H1 (cell line): ENCODE measurements around the gene ZNF606. TPM values are rescaled to one million over a fixed set of nuclear protein-coding genes. Genes with fewer than 3 reads are reported as not detected.

Source experiments
- CTCF ChIA-PET: fragments of 300-600 bp; sonication (Branson Sonifier 250); formaldehyde crosslinking; loops from one replicate; lab custom pipeline; 2021; ENCODE audit not compliant: partially characterized antibody; lab: Charles Lee
- POLR2A ChIA-PET: fragments of 300-600 bp; sonication (Branson Sonifier 250); formaldehyde crosslinking; loops from one replicate; lab custom pipeline; 2021; ENCODE audit warnings: inconsistent platforms; ENCODE audit not compliant: partially characterized antibody; lab: Charles Lee
- DNase-seq, 2 experiments: peaks; one replicate each; pipeline versions ENCODE4 v3.0.0 to v3.0.0-alpha.2; 2010 to 2022; ENCODE audit warnings: low spot score in 2 of 2, low read depth in 1 of 2, mixed read lengths in 1 of 2
- FAIRE-seq: peaks from 2 replicates; lab custom pipeline; 2011; peaks lifted over from hg19 to GRCh38; lab: Jason Lieb, UNC
- H2AFZ ChIP-seq: 2 replicates; pipeline ENCODE4 v1.8.1; 2012; ENCODE audit warnings: low read length, inconsistent platforms
- H2AK5ac ChIP-seq: 2 replicates; pipeline ENCODE4 v1.6.1; 2013; ENCODE audit warnings: low read depth, low read length
- H2BK120ac ChIP-seq: replicated peaks from 2 replicates; pipeline ENCODE3; 2013; ENCODE audit warnings: low read depth, low read length, inconsistent platforms
- H2BK12ac ChIP-seq: 2 replicates; pipeline ENCODE4 v1.6.1; 2013; ENCODE audit warnings: low read depth, low read length
- H2BK15ac ChIP-seq: 2 replicates; pipeline ENCODE4 v1.6.1; 2013; ENCODE audit warnings: low read length
- H2BK20ac ChIP-seq: 2 replicates; pipeline ENCODE4 v1.6.1; 2013; ENCODE audit warnings: low read length
- H2BK5ac ChIP-seq: 2 replicates; pipeline ENCODE4 v1.6.1; 2013; ENCODE audit warnings: low read depth, low read length
- H3K14ac ChIP-seq: 2 replicates; pipeline ENCODE4 v1.6.1; 2013; ENCODE audit warnings: inconsistent platforms; ENCODE audit not compliant: insufficient read length
- H3K18ac ChIP-seq: 2 replicates; pipeline ENCODE4 v1.6.1; 2013; ENCODE audit warnings: low read length; ENCODE audit errors: extremely low read depth
- H3K23ac ChIP-seq: 2 replicates; pipeline ENCODE4 v1.6.1; 2013; ENCODE audit warnings: inconsistent platforms; ENCODE audit not compliant: insufficient read length
- H3K23me2 ChIP-seq: 2 replicates; pipeline ENCODE4 v1.6.1; 2013; ENCODE audit warnings: low read depth, low read length
- H3K27ac ChIP-seq: 2 replicates; pipeline ENCODE4 v1.6.1; 2011; ENCODE audit warnings: low read depth, low read length, inconsistent platforms
- H3K27me3 ChIP-seq, 4 experiments: replicated peaks in 1 of 4; 1 replicate in 1 of 4; 2 replicates in 3 of 4; pipeline versions ENCODE4 v1.6.1 to v1.8.1; 2011 to 2013; ENCODE audit warnings: low read length in 3 of 4, mild to moderate bottlenecking in 3 of 4, inconsistent platforms in 2 of 4, mixed read lengths in 2 of 4, moderate library complexity in 1 of 4; ENCODE audit not compliant: control insufficient read depth in 3 of 4, insufficient read depth in 3 of 4; ENCODE audit errors: extremely low read depth in 1 of 4
- H3K36me3 ChIP-seq, 4 experiments: 2 replicates each; pipeline versions ENCODE4 v1.6.1 to v1.8.1; 2011 to 2013; ENCODE audit warnings: mild to moderate bottlenecking in 4 of 4, low read length in 3 of 4, moderate library complexity in 2 of 4, control low read depth in 1 of 4, inconsistent platforms in 1 of 4; ENCODE audit not compliant: insufficient read depth in 4 of 4, control insufficient read depth in 2 of 4
- H3K4ac ChIP-seq: replicated peaks from 2 replicates; pipeline ENCODE3; 2013; ENCODE audit warnings: low read length, low read depth, mixed read lengths, inconsistent platforms; ENCODE audit not compliant: insufficient read length
- H3K4me1 ChIP-seq, 4 experiments: replicated peaks in 1 of 4; 1 replicate in 1 of 4; 2 replicates in 3 of 4; pipeline versions ENCODE4 v1.6.1 to v1.8.1; 2011 to 2013; ENCODE audit warnings: low read length in 3 of 4, inconsistent platforms in 2 of 4, mixed read lengths in 1 of 4; ENCODE audit not compliant: insufficient read depth in 4 of 4, control insufficient read depth in 3 of 4
- H3K4me2 ChIP-seq, 2 experiments: 2 replicates each; pipeline versions ENCODE4 v1.6.1 to v1.8.1; 2011 to 2013; ENCODE audit warnings: low read depth in 2 of 2, low read length in 2 of 2, control low read depth in 1 of 2, inconsistent platforms in 1 of 2, mild to moderate bottlenecking in 1 of 2; ENCODE audit not compliant: insufficient read depth in 1 of 2
- H3K4me3 ChIP-seq, 4 experiments: fragments of 200-600, 300-600 bp in 1 of 4; sonication (generic), shearing (Covaris generic), sonication (Bioruptor Twin) in 1 of 4; 2 replicates each; pipeline versions ENCODE4 v1.5.1 to v1.8.1; 2011 to 2016; ENCODE audit warnings: low read length in 4 of 4, low read depth in 3 of 4, control low read depth in 2 of 4, inconsistent platforms in 2 of 4, mild to moderate bottlenecking in 2 of 4, mixed read lengths in 1 of 4, moderate library complexity in 1 of 4; ENCODE audit not compliant: insufficient read depth in 2 of 4; ENCODE audit errors: extremely low read depth in 1 of 4
- H3K56ac ChIP-seq: replicated peaks from 2 replicates; pipeline ENCODE3; 2013; ENCODE audit warnings: low read depth, mild to moderate bottlenecking, mixed read lengths, low read length, inconsistent platforms; ENCODE audit not compliant: insufficient read length
- H3K79me1 ChIP-seq: 2 replicates; pipeline ENCODE4 v1.6.1; 2013; ENCODE audit warnings: low read depth, low read length, control low read depth
- H3K79me2 ChIP-seq, 2 experiments: 2 replicates each; pipeline versions ENCODE4 v1.6.1 to v1.8.1; 2012 to 2013; ENCODE audit warnings: low read length in 2 of 2, mild to moderate bottlenecking in 2 of 2, inconsistent platforms in 1 of 2; ENCODE audit not compliant: insufficient read depth in 2 of 2, control insufficient read depth in 1 of 2
- H3K9ac ChIP-seq, 4 experiments: replicated peaks in 1 of 4; 1 replicate in 1 of 4; 2 replicates in 3 of 4; pipeline versions ENCODE4 v1.6.1 to v1.8.1; 2011 to 2013; ENCODE audit warnings: low read depth in 3 of 4, low read length in 3 of 4, control low read depth in 2 of 4, mild to moderate bottlenecking in 2 of 4, moderate library complexity in 2 of 4, inconsistent platforms in 1 of 4; ENCODE audit errors: extremely low read depth in 1 of 4
- H3K9me3 ChIP-seq, 2 experiments: 2 replicates each; pipeline versions ENCODE4 v1.6.1 to v1.8.1; 2012 to 2013; ENCODE audit warnings: mild to moderate bottlenecking in 2 of 2, moderate library complexity in 2 of 2, control low read depth in 1 of 2, inconsistent platforms in 1 of 2, low read depth in 1 of 2, low read length in 1 of 2, mixed read lengths in 1 of 2; ENCODE audit not compliant: insufficient read depth in 2 of 2
- H4K20me1 ChIP-seq, 2 experiments: replicated peaks in 1 of 2; 2 replicates each; pipeline versions ENCODE3 to v1.8.1; 2011 to 2013; ENCODE audit warnings: inconsistent platforms in 2 of 2, low read length in 2 of 2, mild to moderate bottlenecking in 1 of 2; ENCODE audit not compliant: insufficient read depth in 2 of 2, control insufficient read depth in 1 of 2
- H4K5ac ChIP-seq: 2 replicates; pipeline ENCODE4 v1.6.1; 2013; ENCODE audit warnings: low read length, low read depth, mixed read lengths, inconsistent platforms; ENCODE audit not compliant: insufficient read length
- H4K8ac ChIP-seq: 2 replicates; pipeline ENCODE4 v1.8.0; 2013; ENCODE audit warnings: mild to moderate bottlenecking, moderate library complexity, low read length, inconsistent platforms; ENCODE audit not compliant: insufficient read depth; ENCODE audit errors: extremely low read depth
- H4K91ac ChIP-seq: replicated peaks from 2 replicates; pipeline ENCODE3; 2013; ENCODE audit warnings: low read length, mixed read lengths, inconsistent platforms; ENCODE audit not compliant: insufficient read length
- CBX8 ChIP-seq: fragments of 300-800, 300-1000 bp; sonication (generic); IDR thresholded peaks from 2 replicates; pipeline ENCODE4 v1.7.1; 2016; ENCODE audit warnings: low read depth, low read length, borderline replicate concordance
- CHD2 ChIP-seq: IDR thresholded peaks from 2 replicates; pipeline ENCODE4 v1.6.1; 2012; ENCODE audit warnings: low read length, improper control_type of control experiment
- NRF1 ChIP-seq: IDR thresholded peaks from 2 replicates; pipeline ENCODE4 v1.6.1; 2011; ENCODE audit warnings: mild to moderate bottlenecking, low read depth, low read length, improper control_type of control experiment
- SIN3A ChIP-seq, 2 experiments: IDR thresholded peaks in 1 of 2; conservative IDR thresholded peaks in 1 of 2; 2 replicates each; pipeline ENCODE4 v1.6.1; 2011 to 2012; ENCODE audit warnings: low read length in 2 of 2, improper control_type of control experiment in 1 of 2, low read depth in 1 of 2, mild to moderate bottlenecking in 1 of 2
- SRF ChIP-seq: IDR thresholded peaks from 2 replicates; pipeline ENCODE4 v1.6.1; 2011; ENCODE audit warnings: mild to moderate bottlenecking, low read depth, low read length, moderate library complexity
- WGBS, 2 experiments: shearing (Covaris generic) in 1 of 2; methylation state at CpG; one replicate each; pipeline versions ENCODE4 v1.1.6 to v1.1.7; 2013 to 2015; ENCODE audit warnings: low lambda C conversion rate in 2 of 2, mixed read lengths in 2 of 2, inconsistent platforms in 1 of 2, low coverage in 1 of 2, missing lambda C conversion rate in 1 of 2; ENCODE audit not compliant: insufficient replicate concordance in 2 of 2, insufficient coverage in 1 of 2, insufficient read length in 1 of 2; ENCODE audit errors: extremely low coverage in 1 of 2, missing lambda C conversion rate in 1 of 2; 5-methylcytosine and 5-hydroxymethylcytosine counted together
- polyA plus RNA-seq, 7 experiments: library from polyadenylated mRNA; depleted of rRNA in 3 of 7; stranded (reverse) in 5 of 7; unstranded in 2 of 7; fragments of >200 nt in 5 of 7; fragments of 200-250 nt in 2 of 7; gene quantifications; 1 replicate in 5 of 7; 2 replicates in 1 of 7; 4 replicates in 1 of 7; pipeline versions ENCODE4 v1.2.1 to v1.2.3, GENCODE V29; 2011 to 2013; ENCODE audit warnings: missing spikeins in 2 of 7, mixed read lengths in 2 of 7
- total RNA-seq: library from RNA; stranded (reverse); fragmentation: NEBNext Ultra II Directional; extraction: Animal tissue kit (Norgen Biotek cat#: 25700); gene quantifications from 2 replicates; pipeline ENCODE4 v1.2.1, GENCODE V29; 2021

The ZNF606 gene
- total and polyA plus RNA-seq, 2 of the 8 experiments (the other 6 are each of a cell fraction or from before 2014, with no cell fraction given), result 5.2 to 19.3 TPM

DNA sequence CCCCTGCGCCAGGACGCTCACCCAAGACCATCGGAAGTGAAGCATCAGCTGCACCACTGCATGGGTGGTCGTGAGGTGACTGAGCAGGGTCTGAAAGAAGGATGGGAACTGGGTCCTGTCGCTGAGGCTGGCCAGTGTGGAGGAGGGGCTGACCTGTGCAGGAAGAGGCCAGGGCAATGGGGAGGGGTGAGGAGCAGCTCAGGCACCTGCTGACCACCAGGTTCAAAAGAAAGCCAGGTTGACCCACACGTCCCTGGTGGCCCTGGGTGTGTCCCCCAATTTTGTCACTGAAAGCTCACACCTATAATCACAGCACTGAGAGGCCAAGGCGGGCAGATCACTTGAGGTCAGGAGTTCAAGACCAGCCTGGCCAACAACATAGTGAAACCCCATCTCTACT lies 17.5 kb upstream of the ZNF606 start:
- H3K36me3 ChIP-seq, result no peaks in the 10 kb centered on the region
- ChIA-PET CTCF (interaction anchor here (1.0 to 2.6 kb wide), 5 partner anchors 9 to 136 kb away, joined by 3 to 8 read pairs (median 4); no protein-coding TSS in a partner anchor), POLR2A (interaction anchor here (1.0 to 3.4 kb wide), 3 partner anchors 17 to 39 kb away, joined by 5 to 18 read pairs (median 5); partner anchors contain the start of genes ZNF135 and ZNF606)
- no peak overlapping the region for H3K4ac ChIP-seq
- no peak overlapping the region for H3K27ac ChIP-seq
- no peak for TF ChIP-seq CHD2
- no peak for TF ChIP-seq SRF
- no peak for TF ChIP-seq SIN3A (conservative IDR thresholded peaks at IDR 0.05 in 1 of 2, IDR thresholded peaks at IDR 0.05 in 1 of 2; ENCODE audit: low read depth in 1 of 2, low read length in 2 of 2)
- no peak for TF ChIP-seq CBX8
- no peak for TF ChIP-seq NRF1
- WGBS, 2 experiments, result 78% methylated on average over 7 of the region's 7 CpGs; no CpG with 5 or more reads in 1 of the 2 experiments
- H3K23me2 ChIP-seq, result no peaks in the 10 kb centered on the region
- H3K4me1 ChIP-seq, result no peaks in the 10 kb centered on the region
- no peak overlapping the region for H3K4me2 ChIP-seq
- H2BK15ac ChIP-seq, result no peak overlapping the region
- no peak overlapping the region for H2AFZ ChIP-seq
- H2BK12ac ChIP-seq, result no peak overlapping the region
- H3K18ac ChIP-seq, result no peak overlapping the region
- no peak overlapping the region for H2BK5ac ChIP-seq
- H3K79me2 ChIP-seq, result no peaks in the 10 kb centered on the region
- no peaks in the 10 kb centered on the region; a peak in 3 of 7 replicates for H3K27me3 ChIP-seq
- H3K23ac ChIP-seq, result no peak overlapping the region
- H3K9ac ChIP-seq, result no peak overlapping the region
- no peak overlapping the region for H2AK5ac ChIP-seq
- H4K20me1 ChIP-seq, result no peaks in the 10 kb centered on the region
- no peak overlapping the region for H4K5ac ChIP-seq
- H3K14ac ChIP-seq, result no peak overlapping the region
- H2BK20ac ChIP-seq, result no peak overlapping the region
- no peak overlapping the region for H4K91ac ChIP-seq
- H3K4me3 ChIP-seq, result no peak overlapping the region
- H3K79me1 ChIP-seq, result no peaks in the 10 kb centered on the region
- H3K9me3 ChIP-seq, result peaks cover 13 to 30% of the 10 kb centered on the region in 2 experiments; a peak in 3 of 4 replicates
- H4K8ac ChIP-seq, result no peak overlapping the region
- no peak overlapping the region for H3K56ac ChIP-seq
- FAIRE-seq, result no peak
- DNase-seq, result no peak
- no peak overlapping the region for H2BK120ac ChIP-seq
